ENCODE data around the gene HPD. TPM values are rescaled to one million over a fixed set of nuclear protein-coding genes. Genes with fewer than 3 reads are reported as not detected.
A peak's percentile ranks its signal among the peaks of the same experiment; 100 is the strongest.

HPD gene
- polyA plus RNA-seq, 1 of the 3 experiments (the other 2 are of a cell fraction): 1.9 TPM

- Histone ChIP-seq H3K9ac (no peak overlapping the region), H3K27ac (ENCODE audit: low read depth in 2 of 2, low read length in 1 of 2) (no peak overlapping the region), H3K4me1 (ENCODE audit: control insufficient read depth in 1 of 2, insufficient read depth in 2 of 2, low read depth in 1 of 2, low read length in 1 of 2) (peaks cover 25 to 33% of the 10 kb centered on the region in 2 experiments; a peak in 2 of 4 replicates), H2AFZ (ENCODE audit: low read depth) (no peak overlapping the region), H3K4me3 (ENCODE audit: low read depth in 2 of 2, low read length in 1 of 2) (no peak overlapping the region), H3K36me3 (replicated peaks in 1 of 2; ENCODE audit: control insufficient read depth in 1 of 2, insufficient read depth in 2 of 2, low read length in 1 of 2) (peaks cover 35 to 48% of the 10 kb centered on the region in 2 experiments), H3K9me2 (no peaks in the 10 kb centered on the region), H3K4me2 (peak overlapping the region; percentile 97; the same call in 1 of the 2 replicates), H3K27me3 (ENCODE audit: insufficient read depth) (no peaks in the 10 kb centered on the region), H4K20me1 (ENCODE audit: insufficient read depth) (peaks cover 49% of the 10 kb centered on the region), H3F3A (replicated peaks; ENCODE audit: insufficient read depth) (peaks cover 18% of the 10 kb centered on the region), H3K9me3 (no peaks in the 10 kb centered on the region), H3K79me2 (ENCODE audit: insufficient read depth) (peaks cover 95% of the 10 kb centered on the region)
- CTCF ChIA-PET: interaction anchor here (1.4 to 18.3 kb wide), 8 partner anchors 16 to 81 kb away, joined by 3 to 675 read pairs (median 38); partner anchors contain the start of genes PSMD9 and RHOF
- 90% methylated on average over 25 of the region's 33 CpGs for WGBS (ENCODE audit: low lambda C conversion rate)
- POLR2A ChIA-PET: interaction anchor here (2.1 to 3.7 kb wide), 3 partner anchors 8 to 62 kb away, joined by 10 to 79 read pairs (median 30); partner anchors contain the start of gene RHOF
- no peak for DNase-seq
- TF ChIP-seq RXRA (IDR thresholded peaks at IDR 0.05; ENCODE audit: borderline replicate concordance, low read depth): no peak
- TF ChIP-seq GABPA (IDR thresholded peaks at IDR 0.05; ENCODE audit: low read depth): no peak
- no peak for TF ChIP-seq FOXJ3 (CRISPR knock-in tag; IDR thresholded peaks at IDR 0.05)
- no peak for TF ChIP-seq FOSL2 (IDR thresholded peaks at IDR 0.05; ENCODE audit: borderline replicate concordance, low read depth)
- no peak for TF ChIP-seq RCOR1 (IDR thresholded peaks at IDR 0.05; ENCODE audit: low read length)
- no peak for TF ChIP-seq TEAD4 (IDR thresholded peaks at IDR 0.05; ENCODE audit: borderline replicate concordance, insufficient read depth)
- no peak for TF ChIP-seq NRF1 (IDR thresholded peaks at IDR 0.05; ENCODE audit: low read depth, low read length)
- no peak for TF ChIP-seq POLR2AphosphoS5 (IDR thresholded peaks at IDR 0.05; ENCODE audit: low read depth, low read length)
- no peak for TF ChIP-seq RFX5 (IDR thresholded peaks at IDR 0.05; ENCODE audit: low read length)
Measured at GRCh38 chr12:121810234-121810817, 48.3 kb downstream of the HPD start.

GRCh38 chr12:121809712-121810116 lies 48.9 kb downstream of the HPD start:
- H3K9me2 ChIP-seq: no peaks in the 10 kb centered on the region
- no peaks in the 10 kb centered on the region for H3K9me3 ChIP-seq
- H3K4me1 ChIP-seq (ENCODE audit: control insufficient read depth in 1 of 2, insufficient read depth in 2 of 2, low read depth in 1 of 2, low read length in 1 of 2): peaks cover 25 to 33% of the 10 kb centered on the region in 2 experiments; a peak in 2 of 4 replicates
- H3K9ac ChIP-seq: no peak overlapping the region
- no peak overlapping the region for H3K4me3 ChIP-seq (ENCODE audit: low read depth in 2 of 2, low read length in 1 of 2)
- peaks cover 49% of the 10 kb centered on the region for H4K20me1 ChIP-seq (ENCODE audit: insufficient read depth)
- DNase-seq: no peak
- no peak overlapping the region for H3K27ac ChIP-seq (ENCODE audit: low read depth in 2 of 2, low read length in 1 of 2)
- H3K36me3 ChIP-seq (replicated peaks in 1 of 2; ENCODE audit: control insufficient read depth in 1 of 2, insufficient read depth in 2 of 2, low read length in 1 of 2): peaks cover 31 to 47% of the 10 kb centered on the region in 2 experiments
- H3K27me3 ChIP-seq (ENCODE audit: insufficient read depth): no peaks in the 10 kb centered on the region
- H3K4me2 ChIP-seq: no peak overlapping the region
- peaks cover 18% of the 10 kb centered on the region for H3F3A ChIP-seq (replicated peaks; ENCODE audit: insufficient read depth)
- ChIA-PET POLR2A (interaction anchor here (2.6 to 3.7 kb wide), 2 partner anchors 8 to 13 kb away, joined by 30 to 79 read pairs; partner anchors contain the start of gene RHOF), CTCF (interaction anchor here (1.4 to 18.3 kb wide), 6 partner anchors 15 to 81 kb away, joined by 3 to 675 read pairs (median 45); partner anchors contain the start of genes PSMD9 and RHOF)
- 98% methylated on average over 27 of the region's 27 CpGs for WGBS (ENCODE audit: low lambda C conversion rate)
- peaks cover 96% of the 10 kb centered on the region for H3K79me2 ChIP-seq (ENCODE audit: insufficient read depth)
- TF ChIP-seq ELF1 (IDR thresholded peaks at IDR 0.05) (no peak), FOXJ3 (CRISPR knock-in tag; IDR thresholded peaks at IDR 0.05) (no peak), MEF2A (IDR thresholded peaks at IDR 0.05; ENCODE audit: borderline replicate concordance, low read depth) (no peak), MAX (IDR thresholded peaks at IDR 0.05; ENCODE audit: low read depth) (no peak), TCF12 (IDR thresholded peaks at IDR 0.05) (no peak), TAF1 (IDR thresholded peaks at IDR 0.05; ENCODE audit: borderline replicate concordance, low read depth, low read length) (no peak), RFX5 (IDR thresholded peaks at IDR 0.05; ENCODE audit: low read length) (no peak), USF1 (IDR thresholded peaks at IDR 0.05; ENCODE audit: borderline replicate concordance, low read depth) (no peak), NFIC (IDR thresholded peaks at IDR 0.05; ENCODE audit: borderline replicate concordance) (no peak), SIN3A (IDR thresholded peaks at IDR 0.05; ENCODE audit: borderline replicate concordance, low read depth, low read length) (no peak), TEAD4 (IDR thresholded peaks at IDR 0.05; ENCODE audit: borderline replicate concordance, insufficient read depth) (no peak), GABPA (IDR thresholded peaks at IDR 0.05; ENCODE audit: low read depth) (no peak)
- no peak overlapping the region for H2AFZ ChIP-seq (ENCODE audit: low read depth)
